HFF-Myc (cell line): ENCODE data around the gene SCO2.

Experiments used
- DNase-seq: peaks from one replicate; pipeline ENCODE4 v3.0.0-alpha.2; 2011; ENCODE audit warnings: low read depth; ENCODE audit errors: extremely low read depth
- H3K4me3 ChIP-seq: replicated peaks from 2 replicates; pipeline ENCODE4 v1.5.1; 2011; ENCODE audit warnings: low read depth, mild to moderate bottlenecking, control low read depth, low read length
- TF ChIP-seq, protein P1 (sequence below): IDR thresholded peaks from 2 replicates; pipeline ENCODE4 v1.5.1; 2012; ENCODE audit warnings: mild to moderate bottlenecking, low read depth, low read length, control low read depth; ENCODE audit errors: missing control alignments

The SCO2 gene

GRCh38 chr22:50489363-50490243 lies 35.8 kb downstream of the SCO2 start:
- no peak for DNase-seq
- H3K4me3 ChIP-seq: no peak overlapping the region
- TF ChIP-seq, protein P1, sequence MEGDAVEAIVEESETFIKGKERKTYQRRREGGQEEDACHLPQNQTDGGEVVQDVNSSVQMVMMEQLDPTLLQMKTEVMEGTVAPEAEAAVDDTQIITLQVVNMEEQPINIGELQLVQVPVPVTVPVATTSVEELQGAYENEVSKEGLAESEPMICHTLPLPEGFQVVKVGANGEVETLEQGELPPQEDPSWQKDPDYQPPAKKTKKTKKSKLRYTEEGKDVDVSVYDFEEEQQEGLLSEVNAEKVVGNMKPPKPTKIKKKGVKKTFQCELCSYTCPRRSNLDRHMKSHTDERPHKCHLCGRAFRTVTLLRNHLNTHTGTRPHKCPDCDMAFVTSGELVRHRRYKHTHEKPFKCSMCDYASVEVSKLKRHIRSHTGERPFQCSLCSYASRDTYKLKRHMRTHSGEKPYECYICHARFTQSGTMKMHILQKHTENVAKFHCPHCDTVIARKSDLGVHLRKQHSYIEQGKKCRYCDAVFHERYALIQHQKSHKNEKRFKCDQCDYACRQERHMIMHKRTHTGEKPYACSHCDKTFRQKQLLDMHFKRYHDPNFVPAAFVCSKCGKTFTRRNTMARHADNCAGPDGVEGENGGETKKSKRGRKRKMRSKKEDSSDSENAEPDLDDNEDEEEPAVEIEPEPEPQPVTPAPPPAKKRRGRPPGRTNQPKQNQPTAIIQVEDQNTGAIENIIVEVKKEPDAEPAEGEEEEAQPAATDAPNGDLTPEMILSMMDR: no peak

- TF ChIP-seq, protein P1: no peak
- no peak for DNase-seq
- no peak overlapping the region for H3K4me3 ChIP-seq
Observed at GRCh38 chr22:50488886-50489285, 36.5 kb downstream of the SCO2 start.

DNA sequence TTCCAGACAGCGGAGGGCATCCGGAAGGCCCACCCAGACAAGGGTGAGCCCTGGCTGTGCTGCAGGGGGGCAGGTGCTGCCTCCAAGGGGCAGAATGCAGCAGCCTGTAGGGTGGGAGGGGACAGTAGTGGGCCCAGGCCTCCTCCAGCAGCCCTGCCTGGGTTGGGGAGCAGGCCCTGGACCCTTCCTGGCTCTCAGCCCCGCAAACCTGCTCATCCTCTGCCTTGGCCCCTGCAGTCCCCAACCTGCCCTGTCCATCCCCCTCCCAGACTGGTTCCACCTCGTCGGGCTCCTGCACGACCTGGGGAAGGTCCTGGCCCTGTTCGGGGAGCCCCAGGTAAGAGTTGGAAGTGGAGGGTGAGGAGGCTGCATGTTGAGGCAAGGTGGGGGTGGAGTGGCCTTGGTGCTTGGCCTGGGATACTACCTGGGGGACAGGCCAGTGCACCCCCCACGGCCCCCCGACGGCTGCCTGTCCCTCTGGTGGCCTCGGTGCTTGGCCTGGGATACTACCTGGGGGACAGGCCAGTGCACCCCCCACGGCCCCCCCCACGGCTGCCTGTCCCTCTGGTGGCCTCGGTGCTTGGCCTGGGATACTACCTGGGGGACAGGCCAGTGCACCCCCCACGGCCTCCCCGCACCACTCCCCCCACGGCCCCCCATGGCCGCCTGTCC lies 37.3 kb downstream of the SCO2 start:
- H3K4me3 ChIP-seq: no peak overlapping the region
- no peak for DNase-seq
- TF ChIP-seq, protein P1: no peak

- TF ChIP-seq, protein P1: no peak
- H3K4me3 ChIP-seq: no peak overlapping the region
- no peak for DNase-seq
Observed at GRCh38 chr22:50487290-50488005, 38.0 kb downstream of the SCO2 start.

GRCh38 chr22:50486561-50487289 lies 38.7 kb downstream of the SCO2 start, which contains the start of gene MIOX:
TSS of gene MIOX (plus strand) at chr22:50486859. CDS start at chr22:50486898, 39 bp downstream.
- TF ChIP-seq, protein P1: no peak
- DNase-seq: no peak
- H3K4me3 ChIP-seq: no peak within 1 kb of the TSS
